GM12864 (cell line): Measurements from ENCODE around the gene CD8B.

Experiments
- DNase-seq: peaks from one replicate; pipeline ENCODE4 v3.0.0-alpha.2; 2011; ENCODE audit warnings: low read depth
- H3K4me3 ChIP-seq: 2 replicates; pipeline ENCODE4 v1.5.1; 2011; ENCODE audit warnings: mild to moderate bottlenecking, low read depth, low read length, control low read depth
- TF ChIP-seq, protein P1 (sequence below): IDR thresholded peaks from 2 replicates; pipeline ENCODE4 v1.5.1; 2011; ENCODE audit warnings: low read depth, mild to moderate bottlenecking, moderate library complexity, low read length, control low read depth, inconsistent platforms; ENCODE audit errors: missing control alignments

CD8B gene

DNA sequence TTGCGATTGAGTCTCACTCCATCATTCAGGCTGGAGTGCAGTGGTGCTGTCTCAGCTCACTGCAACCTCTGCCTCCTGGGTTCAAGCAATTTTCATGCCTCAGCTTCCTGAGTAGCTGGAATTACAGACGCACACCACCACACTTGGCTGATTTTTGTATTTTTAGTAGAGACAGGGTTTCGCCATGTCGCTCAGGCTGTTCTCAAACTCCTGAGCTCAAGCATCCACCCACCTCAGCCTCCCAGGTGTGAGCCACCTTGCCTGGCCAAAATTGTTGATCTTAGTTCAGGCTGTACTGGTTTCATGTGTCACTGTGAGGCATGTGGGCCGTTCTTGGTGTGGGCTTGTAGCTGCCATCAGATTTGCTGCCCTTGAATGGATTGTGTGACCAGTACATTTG is 89.1 kb downstream of the CD8B start:
- TF ChIP-seq, protein P1, sequence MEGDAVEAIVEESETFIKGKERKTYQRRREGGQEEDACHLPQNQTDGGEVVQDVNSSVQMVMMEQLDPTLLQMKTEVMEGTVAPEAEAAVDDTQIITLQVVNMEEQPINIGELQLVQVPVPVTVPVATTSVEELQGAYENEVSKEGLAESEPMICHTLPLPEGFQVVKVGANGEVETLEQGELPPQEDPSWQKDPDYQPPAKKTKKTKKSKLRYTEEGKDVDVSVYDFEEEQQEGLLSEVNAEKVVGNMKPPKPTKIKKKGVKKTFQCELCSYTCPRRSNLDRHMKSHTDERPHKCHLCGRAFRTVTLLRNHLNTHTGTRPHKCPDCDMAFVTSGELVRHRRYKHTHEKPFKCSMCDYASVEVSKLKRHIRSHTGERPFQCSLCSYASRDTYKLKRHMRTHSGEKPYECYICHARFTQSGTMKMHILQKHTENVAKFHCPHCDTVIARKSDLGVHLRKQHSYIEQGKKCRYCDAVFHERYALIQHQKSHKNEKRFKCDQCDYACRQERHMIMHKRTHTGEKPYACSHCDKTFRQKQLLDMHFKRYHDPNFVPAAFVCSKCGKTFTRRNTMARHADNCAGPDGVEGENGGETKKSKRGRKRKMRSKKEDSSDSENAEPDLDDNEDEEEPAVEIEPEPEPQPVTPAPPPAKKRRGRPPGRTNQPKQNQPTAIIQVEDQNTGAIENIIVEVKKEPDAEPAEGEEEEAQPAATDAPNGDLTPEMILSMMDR = no peak
- no peak overlapping the region for H3K4me3 ChIP-seq
- DNase-seq = no peak

DNA sequence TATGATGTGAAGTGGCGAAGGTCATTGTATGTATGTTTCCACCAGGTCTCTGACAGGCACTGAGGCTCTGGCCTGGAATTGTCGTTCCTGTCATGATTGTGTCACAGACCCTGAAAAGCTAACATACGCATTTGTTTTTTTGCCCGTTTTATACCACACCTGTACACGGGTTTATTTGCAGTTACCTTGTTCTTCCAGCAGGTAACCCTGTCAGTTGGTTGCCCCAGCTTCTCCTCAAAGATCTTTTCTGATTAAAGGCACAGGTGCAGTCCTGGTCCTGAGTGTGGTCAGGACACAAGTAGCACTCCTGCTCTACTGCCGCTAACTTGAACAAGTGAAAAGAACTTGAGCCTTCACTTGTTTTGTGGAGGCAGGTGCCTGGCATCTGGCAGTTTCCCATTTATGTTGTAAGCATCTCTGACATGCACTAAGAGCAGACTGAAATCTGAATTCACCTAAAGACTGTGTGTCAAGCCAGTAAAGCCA is 90.8 kb downstream of the CD8B start:
- TF ChIP-seq, protein P1 = no peak
- no peak for DNase-seq
- H3K4me3 ChIP-seq = no peak overlapping the region

DNA sequence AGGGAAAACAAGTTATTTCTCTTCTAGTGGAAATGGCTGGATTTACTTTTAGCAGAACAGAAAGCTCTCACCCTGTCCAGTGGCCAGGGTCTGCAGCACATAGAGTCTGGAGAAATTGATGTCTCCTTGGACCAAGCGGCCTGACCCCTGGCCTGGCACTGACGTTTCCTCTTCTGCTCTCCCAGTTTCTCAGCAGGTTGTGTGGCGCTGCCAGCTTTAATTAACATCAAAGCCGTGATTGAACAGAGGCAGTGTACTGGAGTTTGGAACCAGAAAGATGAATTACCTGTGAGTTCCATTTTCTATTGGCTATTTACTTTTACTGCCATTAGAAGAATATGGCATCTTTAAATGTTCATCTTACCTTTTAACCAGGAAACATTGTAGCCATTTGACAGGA is 91.8 kb downstream of the CD8B start:
- H3K4me3 ChIP-seq = no peak overlapping the region
- TF ChIP-seq, protein P1 = no peak

DNA sequence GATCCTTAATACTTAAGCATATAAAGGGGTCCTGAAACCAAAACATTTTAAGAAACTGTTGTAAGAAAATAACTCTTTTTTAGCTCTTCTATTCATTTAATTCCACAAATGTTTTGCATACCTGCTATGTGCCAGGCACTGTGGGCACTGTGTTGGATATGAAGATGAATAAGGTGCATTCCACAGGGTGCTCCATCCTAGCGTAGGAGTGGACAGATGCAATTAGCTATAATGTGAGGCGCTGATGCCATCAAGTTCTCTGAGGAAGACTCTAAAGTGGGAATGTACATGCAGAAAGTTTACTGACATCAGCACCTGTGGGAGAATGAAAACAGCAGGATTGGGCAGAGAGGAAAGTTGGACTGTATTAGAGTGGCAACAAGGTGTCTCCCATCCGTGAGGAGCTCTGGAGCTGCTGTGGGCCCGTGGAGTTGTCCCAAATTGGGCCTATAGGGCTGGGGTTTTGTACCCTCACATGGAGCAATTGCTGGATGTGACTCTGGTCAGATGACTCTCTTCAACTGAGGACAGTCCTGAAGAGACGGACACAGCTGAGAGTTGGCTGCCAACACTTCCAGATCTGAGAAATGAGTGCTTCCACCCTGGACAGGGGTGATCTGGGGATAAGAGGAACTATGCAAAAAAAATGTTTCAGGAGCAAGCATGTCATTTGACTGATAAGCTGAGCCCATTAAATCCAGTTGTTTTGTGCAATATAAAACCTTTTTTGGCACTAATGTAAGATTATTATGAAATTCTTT is 93.3 kb downstream of the CD8B start:
- no peak for DNase-seq
- H3K4me3 ChIP-seq = no peak overlapping the region
- TF ChIP-seq, protein P1 = no peak

More for the DNA sequence above, 91.8 kb downstream of the CD8B start:
- no peak for DNase-seq
